H1 (cell line): ENCODE measurements around the gene FGD4. TPM values are rescaled to one million over a fixed set of nuclear protein-coding genes. Genes with fewer than 3 reads are reported as not detected.
A peak's percentile ranks its signal among the peaks of the same experiment; 100 is the strongest.

Source experiments
- CTCF ChIA-PET: fragments of 300-600 bp; sonication (Branson Sonifier 250); formaldehyde crosslinking; loops from one replicate; lab custom pipeline; 2021; ENCODE audit not compliant: partially characterized antibody; lab: Charles Lee
- POLR2A ChIA-PET: fragments of 300-600 bp; sonication (Branson Sonifier 250); formaldehyde crosslinking; loops from one replicate; lab custom pipeline; 2021; ENCODE audit warnings: inconsistent platforms; ENCODE audit not compliant: partially characterized antibody; lab: Charles Lee
- DNase-seq, 2 experiments: peaks; one replicate each; pipeline versions ENCODE4 v3.0.0 to v3.0.0-alpha.2; 2010 to 2022; ENCODE audit warnings: low spot score in 2 of 2, low read depth in 1 of 2, mixed read lengths in 1 of 2
- FAIRE-seq: peaks from 2 replicates; lab custom pipeline; 2011; peaks lifted over from hg19 to GRCh38; lab: Jason Lieb, UNC
- H2AFZ ChIP-seq: 2 replicates; pipeline ENCODE4 v1.8.1; 2012; ENCODE audit warnings: low read length, inconsistent platforms
- H2AK5ac ChIP-seq: 2 replicates; pipeline ENCODE4 v1.6.1; 2013; ENCODE audit warnings: low read depth, low read length
- H2BK120ac ChIP-seq: replicated peaks from 2 replicates; pipeline ENCODE3; 2013; ENCODE audit warnings: low read depth, low read length, inconsistent platforms
- H2BK12ac ChIP-seq: 2 replicates; pipeline ENCODE4 v1.6.1; 2013; ENCODE audit warnings: low read depth, low read length
- H2BK15ac ChIP-seq: 2 replicates; pipeline ENCODE4 v1.6.1; 2013; ENCODE audit warnings: low read length
- H2BK20ac ChIP-seq: 2 replicates; pipeline ENCODE4 v1.6.1; 2013; ENCODE audit warnings: low read length
- H2BK5ac ChIP-seq: 2 replicates; pipeline ENCODE4 v1.6.1; 2013; ENCODE audit warnings: low read depth, low read length
- H3K14ac ChIP-seq: 2 replicates; pipeline ENCODE4 v1.6.1; 2013; ENCODE audit warnings: inconsistent platforms; ENCODE audit not compliant: insufficient read length
- H3K18ac ChIP-seq: 2 replicates; pipeline ENCODE4 v1.6.1; 2013; ENCODE audit warnings: low read length; ENCODE audit errors: extremely low read depth
- H3K23ac ChIP-seq: 2 replicates; pipeline ENCODE4 v1.6.1; 2013; ENCODE audit warnings: inconsistent platforms; ENCODE audit not compliant: insufficient read length
- H3K23me2 ChIP-seq: 2 replicates; pipeline ENCODE4 v1.6.1; 2013; ENCODE audit warnings: low read depth, low read length
- H3K27ac ChIP-seq: 2 replicates; pipeline ENCODE4 v1.6.1; 2011; ENCODE audit warnings: low read depth, low read length, inconsistent platforms
- H3K27me3 ChIP-seq, 4 experiments: replicated peaks in 1 of 4; 1 replicate in 1 of 4; 2 replicates in 3 of 4; pipeline versions ENCODE4 v1.6.1 to v1.8.1; 2011 to 2013; ENCODE audit warnings: low read length in 3 of 4, mild to moderate bottlenecking in 3 of 4, inconsistent platforms in 2 of 4, mixed read lengths in 2 of 4, moderate library complexity in 1 of 4; ENCODE audit not compliant: control insufficient read depth in 3 of 4, insufficient read depth in 3 of 4; ENCODE audit errors: extremely low read depth in 1 of 4
- H3K36me3 ChIP-seq, 4 experiments: 2 replicates each; pipeline versions ENCODE4 v1.6.1 to v1.8.1; 2011 to 2013; ENCODE audit warnings: mild to moderate bottlenecking in 4 of 4, low read length in 3 of 4, moderate library complexity in 2 of 4, control low read depth in 1 of 4, inconsistent platforms in 1 of 4; ENCODE audit not compliant: insufficient read depth in 4 of 4, control insufficient read depth in 2 of 4
- H3K4ac ChIP-seq: replicated peaks from 2 replicates; pipeline ENCODE3; 2013; ENCODE audit warnings: low read length, low read depth, mixed read lengths, inconsistent platforms; ENCODE audit not compliant: insufficient read length
- H3K4me1 ChIP-seq, 4 experiments: replicated peaks in 1 of 4; 1 replicate in 1 of 4; 2 replicates in 3 of 4; pipeline versions ENCODE4 v1.6.1 to v1.8.1; 2011 to 2013; ENCODE audit warnings: low read length in 3 of 4, inconsistent platforms in 2 of 4, mixed read lengths in 1 of 4; ENCODE audit not compliant: insufficient read depth in 4 of 4, control insufficient read depth in 3 of 4
- H3K4me2 ChIP-seq, 2 experiments: 2 replicates each; pipeline versions ENCODE4 v1.6.1 to v1.8.1; 2011 to 2013; ENCODE audit warnings: low read depth in 2 of 2, low read length in 2 of 2, control low read depth in 1 of 2, inconsistent platforms in 1 of 2, mild to moderate bottlenecking in 1 of 2; ENCODE audit not compliant: insufficient read depth in 1 of 2
- H3K4me3 ChIP-seq, 4 experiments: fragments of 200-600, 300-600 bp in 1 of 4; sonication (generic), shearing (Covaris generic), sonication (Bioruptor Twin) in 1 of 4; 2 replicates each; pipeline versions ENCODE4 v1.5.1 to v1.8.1; 2011 to 2016; ENCODE audit warnings: low read length in 4 of 4, low read depth in 3 of 4, control low read depth in 2 of 4, inconsistent platforms in 2 of 4, mild to moderate bottlenecking in 2 of 4, mixed read lengths in 1 of 4, moderate library complexity in 1 of 4; ENCODE audit not compliant: insufficient read depth in 2 of 4; ENCODE audit errors: extremely low read depth in 1 of 4
- H3K56ac ChIP-seq: replicated peaks from 2 replicates; pipeline ENCODE3; 2013; ENCODE audit warnings: low read depth, mild to moderate bottlenecking, mixed read lengths, low read length, inconsistent platforms; ENCODE audit not compliant: insufficient read length
- H3K79me1 ChIP-seq: 2 replicates; pipeline ENCODE4 v1.6.1; 2013; ENCODE audit warnings: low read depth, low read length, control low read depth
- H3K79me2 ChIP-seq, 2 experiments: 2 replicates each; pipeline versions ENCODE4 v1.6.1 to v1.8.1; 2012 to 2013; ENCODE audit warnings: low read length in 2 of 2, mild to moderate bottlenecking in 2 of 2, inconsistent platforms in 1 of 2; ENCODE audit not compliant: insufficient read depth in 2 of 2, control insufficient read depth in 1 of 2
- H3K9ac ChIP-seq, 4 experiments: replicated peaks in 1 of 4; 1 replicate in 1 of 4; 2 replicates in 3 of 4; pipeline versions ENCODE4 v1.6.1 to v1.8.1; 2011 to 2013; ENCODE audit warnings: low read depth in 3 of 4, low read length in 3 of 4, control low read depth in 2 of 4, mild to moderate bottlenecking in 2 of 4, moderate library complexity in 2 of 4, inconsistent platforms in 1 of 4; ENCODE audit errors: extremely low read depth in 1 of 4
- H3K9me3 ChIP-seq, 2 experiments: 2 replicates each; pipeline versions ENCODE4 v1.6.1 to v1.8.1; 2012 to 2013; ENCODE audit warnings: mild to moderate bottlenecking in 2 of 2, moderate library complexity in 2 of 2, control low read depth in 1 of 2, inconsistent platforms in 1 of 2, low read depth in 1 of 2, low read length in 1 of 2, mixed read lengths in 1 of 2; ENCODE audit not compliant: insufficient read depth in 2 of 2
- H4K20me1 ChIP-seq, 2 experiments: replicated peaks in 1 of 2; 2 replicates each; pipeline versions ENCODE3 to v1.8.1; 2011 to 2013; ENCODE audit warnings: inconsistent platforms in 2 of 2, low read length in 2 of 2, mild to moderate bottlenecking in 1 of 2; ENCODE audit not compliant: insufficient read depth in 2 of 2, control insufficient read depth in 1 of 2
- H4K5ac ChIP-seq: 2 replicates; pipeline ENCODE4 v1.6.1; 2013; ENCODE audit warnings: low read length, low read depth, mixed read lengths, inconsistent platforms; ENCODE audit not compliant: insufficient read length
- H4K8ac ChIP-seq: 2 replicates; pipeline ENCODE4 v1.8.0; 2013; ENCODE audit warnings: mild to moderate bottlenecking, moderate library complexity, low read length, inconsistent platforms; ENCODE audit not compliant: insufficient read depth; ENCODE audit errors: extremely low read depth
- H4K91ac ChIP-seq: replicated peaks from 2 replicates; pipeline ENCODE3; 2013; ENCODE audit warnings: low read length, mixed read lengths, inconsistent platforms; ENCODE audit not compliant: insufficient read length
- NANOG ChIP-seq: IDR thresholded peaks from 2 replicates; pipeline ENCODE4 v1.6.1; 2011; ENCODE audit warnings: low read length, low read depth, mild to moderate bottlenecking, inconsistent platforms; ENCODE audit not compliant: insufficient read depth, poor library complexity, severe bottlenecking
- RXRA ChIP-seq: IDR thresholded peaks from 2 replicates; pipeline ENCODE4 v1.6.1; 2011; ENCODE audit warnings: low read depth, mild to moderate bottlenecking, low read length, moderate library complexity; ENCODE audit not compliant: insufficient read depth
- WGBS, 2 experiments: shearing (Covaris generic) in 1 of 2; methylation state at CpG; one replicate each; pipeline versions ENCODE4 v1.1.6 to v1.1.7; 2013 to 2015; ENCODE audit warnings: low lambda C conversion rate in 2 of 2, mixed read lengths in 2 of 2, inconsistent platforms in 1 of 2, low coverage in 1 of 2, missing lambda C conversion rate in 1 of 2; ENCODE audit not compliant: insufficient replicate concordance in 2 of 2, insufficient coverage in 1 of 2, insufficient read length in 1 of 2; ENCODE audit errors: extremely low coverage in 1 of 2, missing lambda C conversion rate in 1 of 2; 5-methylcytosine and 5-hydroxymethylcytosine counted together
- polyA plus RNA-seq, 7 experiments: library from polyadenylated mRNA; depleted of rRNA in 3 of 7; stranded (reverse) in 5 of 7; unstranded in 2 of 7; fragments of >200 nt in 5 of 7; fragments of 200-250 nt in 2 of 7; gene quantifications; 1 replicate in 5 of 7; 2 replicates in 1 of 7; 4 replicates in 1 of 7; pipeline versions ENCODE4 v1.2.1 to v1.2.3, GENCODE V29; 2011 to 2013; ENCODE audit warnings: missing spikeins in 2 of 7, mixed read lengths in 2 of 7
- total RNA-seq: library from RNA; stranded (reverse); fragmentation: NEBNext Ultra II Directional; extraction: Animal tissue kit (Norgen Biotek cat#: 25700); gene quantifications from 2 replicates; pipeline ENCODE4 v1.2.1, GENCODE V29; 2021
- TF ChIP-seq, protein P1 (sequence below): IDR thresholded peaks from 2 replicates; pipeline ENCODE4 v1.6.1; 2011; ENCODE audit warnings: low read depth, mild to moderate bottlenecking, low read length; ENCODE audit not compliant: insufficient read depth

Gene FGD4
- total and polyA plus RNA-seq, 2 of the 8 experiments (the other 6 are each of a cell fraction or from before 2014, with no cell fraction given), result 8.5 to 48.2 TPM

DNA sequence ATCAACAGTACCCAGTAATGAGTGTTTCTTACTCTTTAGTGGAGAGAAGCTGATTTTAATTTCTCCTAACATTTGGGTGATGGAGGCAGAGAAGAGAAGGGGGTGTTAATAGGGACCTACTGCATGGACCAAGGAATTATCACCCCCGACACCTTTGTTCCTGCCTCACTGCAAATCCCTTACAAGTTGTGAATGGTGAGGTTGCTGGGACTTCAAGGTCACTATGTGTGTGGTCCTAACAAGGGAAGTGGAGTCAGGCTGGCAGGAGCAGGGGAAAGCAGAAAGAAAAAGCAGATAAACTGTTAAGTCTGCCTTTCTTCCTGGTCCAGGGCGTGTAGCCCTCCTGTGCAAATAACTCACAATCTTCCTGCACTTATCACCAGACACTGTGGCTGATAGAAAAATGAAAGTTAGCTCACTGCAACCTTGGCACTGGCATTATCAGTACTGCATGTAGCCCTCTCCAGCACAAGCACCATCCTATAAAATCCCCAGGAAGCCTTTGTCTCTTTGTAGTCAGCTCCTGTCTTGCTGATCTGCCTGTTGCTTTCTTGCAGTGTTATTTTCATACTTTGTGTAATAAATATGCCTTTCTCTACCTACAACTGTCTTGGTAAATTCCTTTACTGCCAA is 167.4 kb downstream of the FGD4 start:
- Histone ChIP-seq H2BK12ac (no peak overlapping the region), H3K27ac (no peak overlapping the region), H4K20me1 (peaks cover 2 to 7% of the 10 kb centered on the region in 2 experiments), H2BK5ac (no peak overlapping the region)
- peak; percentile 45 for FAIRE-seq
- TF ChIP-seq RXRA (no peak), NANOG (no peak)
- TF ChIP-seq, protein P1, sequence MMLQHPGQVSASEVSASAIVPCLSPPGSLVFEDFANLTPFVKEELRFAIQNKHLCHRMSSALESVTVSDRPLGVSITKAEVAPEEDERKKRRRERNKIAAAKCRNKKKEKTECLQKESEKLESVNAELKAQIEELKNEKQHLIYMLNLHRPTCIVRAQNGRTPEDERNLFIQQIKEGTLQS, result no peak
- TF ChIP-seq, all 59 proteins: peak for 0
- H3K4me1 ChIP-seq, result peaks cover 3 to 19% (median 17%) of the 10 kb centered on the region in 4 experiments; a peak in 6 of 7 replicates
- H3K27me3 ChIP-seq, result no peaks in the 10 kb centered on the region
- H3K23ac ChIP-seq, result no peak overlapping the region
- no peak overlapping the region for H3K9ac ChIP-seq
- H4K5ac ChIP-seq, result no peak overlapping the region
- H2AFZ ChIP-seq, result no peak overlapping the region
- 68% methylated on average over 2 of the region's 2 CpGs; no CpG with 5 or more reads in 1 of the 2 experiments for WGBS, 2 experiments
- H3K79me1 ChIP-seq, result peaks cover 5% of the 10 kb centered on the region; the same call in 1 of the 2 replicates
- H3K79me2 ChIP-seq, result peaks cover 1 to 75% of the 10 kb centered on the region in 2 experiments; a peak in 3 of 4 replicates
- H2BK15ac ChIP-seq, result no peak overlapping the region
- 0 out of 2 replicates have a peak overlapping the region, but pooled peaks have one; percentile 42 for H2AK5ac ChIP-seq
- H3K23me2 ChIP-seq, result no peaks in the 10 kb centered on the region; the same call in 1 of the 2 replicates
- H3K4me3 ChIP-seq, result no peak overlapping the region
- H2BK120ac ChIP-seq, result no peak overlapping the region
- H2BK20ac ChIP-seq, result no peak overlapping the region
- peaks cover 0 to 18% (median 10%) of the 10 kb centered on the region in 4 experiments; a peak in 5 of 8 replicates for H3K36me3 ChIP-seq
- H4K8ac ChIP-seq, result no peak overlapping the region
- H3K9me3 ChIP-seq, result peaks cover 0 to 7% of the 10 kb centered on the region in 2 experiments; a peak in 1 of 4 replicates
- no peak overlapping the region for H3K4ac ChIP-seq
- H3K4me2 ChIP-seq, result peak overlapping the region; percentile 31 to 54; a peak in 3 of 4 replicates
- CTCF ChIA-PET, result interaction anchor here (0.7 to 1.2 kb wide), 2 partner anchors 12 to 99 kb away, joined by 3 read pairs; no protein-coding TSS in a partner anchor
- H3K56ac ChIP-seq, result no peak overlapping the region
- POLR2A ChIA-PET, result no interaction called here
- H3K18ac ChIP-seq, result no peak overlapping the region
- no peak overlapping the region for H4K91ac ChIP-seq
- no peak overlapping the region for H3K14ac ChIP-seq
- peak in 1 of 2 experiments; percentile 13 for DNase-seq
